Naive thymus-derived CD4-positive, alpha-beta T cell (primary cell): Measurements from ENCODE around the gene SPN. TPM values are rescaled to one million over a fixed set of nuclear protein-coding genes. Genes with fewer than 3 reads are reported as not detected.
"Not testable (repeated sequence)": the region's sequence is repeated elsewhere in the genome, so short reads cannot be mapped to it uniquely, and the experiment has no call there.

Experiments used
- ATAC-seq: fragments of 150-1000 bp; cut with Tn5 transposase; 2 replicates; pipeline ENCODE4 v1.10.0; 2021; ENCODE audit warnings: mild to moderate bottlenecking, moderate library complexity
- CTCF ChIA-PET: fragments of 350-600 bp; sonication (Branson Sonifier 250); formaldehyde crosslinking; loops from one replicate; lab custom pipeline; 2021; ENCODE audit warnings: antibody characterized with exemption; lab: Charles Lee
- POLR2A ChIA-PET: fragments of 350-600 bp; sonication (Branson Sonifier 250); formaldehyde crosslinking; loops from one replicate; lab custom pipeline; 2021; ENCODE audit warnings: antibody characterized with exemption, inconsistent platforms; lab: Charles Lee
- DNase-seq, 9 donors: peaks; one replicate each; pipeline versions ENCODE4 v3.0.0 to v3.0.0-alpha.2; 2020 to 2022; ENCODE audit warnings: mixed read lengths in 1 of 9
- H3K27ac ChIP-seq: one replicate; pipeline ENCODE4 v1.7.0; 2013; ENCODE audit warnings: mild to moderate bottlenecking, low read depth, low read length, moderate library complexity
- H3K27me3 ChIP-seq, 2 donors: one replicate each; pipeline ENCODE4 v1.7.0; 2013; ENCODE audit warnings: low read length in 2 of 2, mild to moderate bottlenecking in 2 of 2, moderate library complexity in 2 of 2; ENCODE audit not compliant: control insufficient read depth in 2 of 2, insufficient read depth in 2 of 2
- H3K36me3 ChIP-seq, 3 experiments: 1 replicate in 2 of 3; 2 replicates in 1 of 3; pipeline ENCODE4 v1.7.0; 2013; ENCODE audit warnings: low read length in 3 of 3, mild to moderate bottlenecking in 3 of 3, moderate library complexity in 1 of 3; ENCODE audit not compliant: insufficient read depth in 3 of 3, control insufficient read depth in 2 of 3
- H3K4me1 ChIP-seq, 2 donors: one replicate each; pipeline ENCODE4 v1.7.0; 2013; ENCODE audit warnings: low read length in 2 of 2, mild to moderate bottlenecking in 2 of 2, moderate library complexity in 1 of 2; ENCODE audit not compliant: control insufficient read depth in 2 of 2, insufficient read depth in 2 of 2
- H3K4me3 ChIP-seq: 2 replicates; pipeline ENCODE4 v1.7.0; 2013; ENCODE audit warnings: mild to moderate bottlenecking, low read length
- H3K9me3 ChIP-seq, 3 experiments: 1 replicate in 2 of 3; 2 replicates in 1 of 3; pipeline ENCODE4 v1.7.0; 2013; ENCODE audit warnings: low read length in 3 of 3; ENCODE audit not compliant: control insufficient read depth in 2 of 3
- H3K27ac Mint-ChIP-seq, 9 donors: one replicate each; pipeline ENCODE4 v1.8.0; 2020 to 2022; ENCODE audit warnings: mixed read lengths in 9 of 9, mild to moderate bottlenecking in 8 of 9, moderate library complexity in 5 of 9, inconsistent platforms in 2 of 9
- H3K27me3 Mint-ChIP-seq, 5 donors: one replicate each; pipeline ENCODE4 v1.8.0; 2021 to 2022; ENCODE audit warnings: mixed read lengths in 5 of 5, mild to moderate bottlenecking in 1 of 5
- H3K36me3 Mint-ChIP-seq, 5 donors: one replicate each; pipeline ENCODE4 v1.8.0; 2020 to 2022; ENCODE audit warnings: mixed read lengths in 5 of 5, mild to moderate bottlenecking in 3 of 5, inconsistent platforms in 1 of 5
- H3K4me1 Mint-ChIP-seq, 7 donors: one replicate each; pipeline ENCODE4 v1.8.0; 2020 to 2022; ENCODE audit warnings: mixed read lengths in 7 of 7, mild to moderate bottlenecking in 3 of 7, inconsistent platforms in 1 of 7
- H3K4me3 Mint-ChIP-seq, 10 donors: one replicate each; pipeline ENCODE4 v1.8.0; 2020 to 2022; ENCODE audit warnings: mild to moderate bottlenecking in 10 of 10, mixed read lengths in 10 of 10, moderate library complexity in 6 of 10, inconsistent platforms in 2 of 10
- H3K9me3 Mint-ChIP-seq, 11 donors: one replicate each; pipeline ENCODE4 v1.8.0; 2020 to 2022; ENCODE audit warnings: mixed read lengths in 11 of 11, mild to moderate bottlenecking in 4 of 11, inconsistent platforms in 1 of 11, moderate library complexity in 1 of 11
- intact Hi-C, 2 donors: fragments of 100-400 bp; cut with micrococcal nuclease; formaldehyde crosslinking; loops; one replicate each; pipeline ENCODE4 v1.15.1; 2023
- polyA plus RNA-seq, 2 donors: library from polyadenylated mRNA; unstranded; fragments of 300-500 nt; fragmentation: Illumina TruSeq; gene quantifications; one replicate each; pipeline ENCODE4 v1.2.3, GENCODE V29; 2021
- total RNA-seq, 6 experiments: library from RNA in 5 of 6; stranded (reverse) in 5 of 6; gene quantifications; 1 replicate in 5 of 6; 2 replicates in 1 of 6; pipeline ENCODE4 v1.2.3 and lab custom pipeline; 2021 to 2026

The SPN gene
- total and polyA plus RNA-seq, 7 experiments from 2014 or later, result 79.5 to 333 (median 124) TPM

- H3K4me1 ChIP-seq, CTCF ChIA-PET, H3K4me3 ChIP-seq, H3K27me3 Mint-ChIP-seq, H3K27ac ChIP-seq, H3K9me3 Mint-ChIP-seq, H3K36me3 Mint-ChIP-seq, DNase-seq, ATAC-seq, H3K27me3 ChIP-seq, H3K36me3 ChIP-seq, intact Hi-C loops, POLR2A ChIA-PET, H3K9me3 ChIP-seq, H3K4me3 Mint-ChIP-seq, H3K27ac Mint-ChIP-seq: not testable (repeated sequence)
- peaks cover 6 to 16% (median 8%) of the 10 kb centered on the region in 7 donors for H3K4me1 Mint-ChIP-seq
Observed at GRCh38 chr16:29631658-29632057, 31.4 kb upstream of the SPN start.

- CTCF ChIA-PET, result not testable (repeated sequence)
- POLR2A ChIA-PET, result interaction anchor here (0.6 kb wide), 1 partner anchor 79 kb away, joined by 3 read pairs; no protein-coding TSS in a partner anchor
- peak overlapping the region in 1 of 9 donors; percentile 33 for H3K27ac Mint-ChIP-seq
Observed at GRCh38 chr16:29635902-29636301, 27.1 kb upstream of the SPN start.

DNA sequence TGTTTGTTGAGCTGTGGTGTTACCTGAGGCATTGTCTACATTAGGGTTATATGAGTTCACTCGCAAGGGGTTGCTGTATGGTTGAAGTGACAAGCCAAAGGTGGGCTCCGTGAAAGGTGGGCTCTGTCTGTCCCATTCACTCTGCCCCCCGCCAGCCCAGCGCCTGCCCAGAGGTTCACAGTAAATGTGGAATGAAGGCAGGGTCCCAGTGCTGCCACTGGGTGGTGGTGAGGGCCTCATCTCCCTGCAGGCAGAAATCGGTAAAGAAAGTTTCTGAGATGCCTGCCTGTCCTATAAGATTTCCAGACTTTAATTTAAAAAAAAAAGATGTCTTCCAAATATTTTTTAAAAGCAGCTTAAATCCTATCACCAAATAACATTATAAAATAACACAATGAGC, 26.7 kb upstream of the SPN start:
- H3K27ac ChIP-seq, intact Hi-C loops, ATAC-seq, H3K4me3 ChIP-seq, CTCF ChIA-PET, H3K36me3 Mint-ChIP-seq, H3K4me3 Mint-ChIP-seq, H3K27ac Mint-ChIP-seq, H3K9me3 ChIP-seq, H3K36me3 ChIP-seq, H3K9me3 Mint-ChIP-seq, H3K27me3 ChIP-seq, DNase-seq, H3K27me3 Mint-ChIP-seq: not testable (repeated sequence)
- POLR2A ChIA-PET, result interaction anchor here (0.6 kb wide), 1 partner anchor 79 kb away, joined by 3 read pairs; no protein-coding TSS in a partner anchor
- peaks cover 7 to 10% of the 10 kb centered on the region in 2 donors for H3K4me1 ChIP-seq
- peaks cover 9 to 13% (median 12%) of the 10 kb centered on the region in 7 donors for H3K4me1 Mint-ChIP-seq

More at GRCh38 chr16:29635902-29636301, 27.1 kb upstream of the SPN start:
- H3K27me3 Mint-ChIP-seq, intact Hi-C loops, H3K4me3 Mint-ChIP-seq, ATAC-seq, H3K9me3 Mint-ChIP-seq, H3K9me3 ChIP-seq, H3K27me3 ChIP-seq, H3K36me3 ChIP-seq, H3K4me3 ChIP-seq, H3K27ac ChIP-seq, DNase-seq, H3K4me1 Mint-ChIP-seq, H3K36me3 Mint-ChIP-seq, H3K4me1 ChIP-seq: not testable (repeated sequence)

DNA sequence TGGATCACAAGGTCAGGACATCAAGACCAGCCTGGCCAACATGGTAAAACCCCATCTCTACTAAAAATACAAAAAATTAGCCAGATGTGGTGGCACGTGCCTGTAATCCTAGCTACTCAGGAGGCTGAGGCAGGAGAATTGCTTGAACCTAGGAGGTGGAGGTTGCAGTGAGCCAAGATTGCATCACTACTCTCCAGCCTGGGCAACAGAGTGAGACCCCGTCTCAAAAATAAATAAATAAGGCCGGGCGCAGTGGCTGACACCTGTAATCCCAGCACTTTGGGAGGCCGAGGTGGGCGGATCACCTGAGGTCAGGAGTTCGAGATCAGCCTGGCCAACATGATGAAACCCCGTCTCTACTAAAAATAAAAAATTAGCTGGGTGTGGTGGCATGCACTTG, 24.3 kb upstream of the SPN start:
- DNase-seq, H3K27me3 Mint-ChIP-seq, H3K27ac Mint-ChIP-seq, H3K36me3 ChIP-seq, H3K27ac ChIP-seq, H3K4me3 ChIP-seq, H3K4me3 Mint-ChIP-seq, H3K9me3 Mint-ChIP-seq, H3K9me3 ChIP-seq, H3K27me3 ChIP-seq, intact Hi-C loops, ATAC-seq, H3K36me3 Mint-ChIP-seq: not testable (repeated sequence)
- POLR2A ChIA-PET, result interaction anchor here (1.2 kb wide), 1 partner anchor 28 kb away, joined by 5 read pairs; no protein-coding TSS in a partner anchor
- H3K4me1 Mint-ChIP-seq, result peaks cover 15 to 23% (median 18%) of the 10 kb centered on the region in 7 donors
- H3K4me1 ChIP-seq, result peaks cover 8 to 16% of the 10 kb centered on the region in 2 donors
- CTCF ChIA-PET, result interaction anchor here (1.2 kb wide), 1 partner anchor 37 kb away, joined by 4 read pairs; no protein-coding TSS in a partner anchor

DNA sequence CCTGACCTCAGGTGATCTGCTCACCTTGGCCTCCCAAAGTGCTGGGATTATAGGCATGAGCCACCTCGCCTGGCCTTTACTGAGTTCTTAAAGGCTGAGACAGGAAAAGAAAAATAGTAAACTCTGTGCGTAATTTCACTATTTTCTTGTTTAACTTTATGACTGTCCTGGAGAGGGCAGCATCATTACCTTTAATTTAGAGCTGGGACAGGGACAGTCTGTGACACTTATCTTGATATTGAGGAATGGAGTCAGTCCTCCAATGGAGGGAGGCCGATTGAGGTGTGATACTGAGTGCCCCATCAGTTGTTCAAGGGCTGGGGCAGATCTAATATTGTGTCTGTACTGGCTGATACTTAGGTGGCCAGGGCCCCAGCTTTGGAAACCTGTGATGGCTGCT, 21.5 kb upstream of the SPN start:
- no peaks in the 10 kb centered on the region for H3K27me3 ChIP-seq
- DNase-seq (peak in 5 of 9 donors; percentile 27 to 47 (median 41)), ATAC-seq (peak; percentile 73)
- H3K4me3 ChIP-seq, result no peak overlapping the region
- H3K9me3 ChIP-seq, result no peaks in the 10 kb centered on the region
- POLR2A ChIA-PET, result interaction anchor here (0.6 to 2.1 kb wide), 3 partner anchors 21 to 209 kb away, joined by 3 to 7 read pairs (median 3); partner anchors contain the start of gene SPN
- CTCF ChIA-PET, result interaction anchor here (0.6 to 1.7 kb wide), 5 partner anchors 21 to 379 kb away, joined by 3 to 5 read pairs (median 3); no protein-coding TSS in a partner anchor
- Mint-ChIP-seq H3K27ac (peak overlapping the region in 8 of 9 donors; percentile 10 to 68 (median 44)), H3K4me1 (peaks cover 25 to 38% (median 29%) of the 10 kb centered on the region in 7 donors), H3K27me3 (no peaks in the 10 kb centered on the region), H3K4me3 (peak overlapping the region in 5 of 10 donors; percentile 20 to 51 (median 47)), H3K9me3 (peaks cover 0 to 2% (median 0%) of the 10 kb centered on the region in 11 donors), H3K36me3 (no peaks in the 10 kb centered on the region)
- intact Hi-C loops, result no loop called here
- peaks cover 8 to 16% of the 10 kb centered on the region in 2 donors for H3K4me1 ChIP-seq
- no peak overlapping the region for H3K27ac ChIP-seq
- H3K36me3 ChIP-seq, result no peaks in the 10 kb centered on the region

DNA sequence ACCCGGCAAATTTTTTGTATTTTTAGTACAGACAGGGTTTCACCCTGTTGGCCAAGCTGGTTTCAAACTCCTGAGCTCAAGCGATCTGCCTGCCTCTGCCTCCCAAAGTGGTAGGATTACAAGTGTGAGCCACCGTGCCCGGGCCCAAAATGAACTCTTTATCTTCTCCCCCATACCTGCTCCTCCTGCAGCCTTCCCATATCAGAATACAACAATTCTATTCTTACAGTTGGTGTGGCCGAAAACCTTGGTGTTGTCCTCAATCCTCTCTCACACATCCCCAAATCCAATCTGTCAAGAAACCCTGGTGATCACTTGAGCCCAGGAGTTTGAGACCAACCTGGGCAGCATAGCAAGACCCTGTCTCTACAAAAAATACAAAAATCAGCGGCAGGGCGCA, 19.5 kb upstream of the SPN start:
- ChIA-PET CTCF (interaction anchor here (0.6 to 0.9 kb wide), 2 partner anchors 66 to 652 kb away, joined by 4 read pairs; no protein-coding TSS in a partner anchor), POLR2A (interaction anchor here (0.6 to 1.2 kb wide), 2 partner anchors 18 to 20 kb away, joined by 3 read pairs; no protein-coding TSS in a partner anchor)
- Histone ChIP-seq H3K4me3 (no peak overlapping the region), H3K27me3 (no peaks in the 10 kb centered on the region), H3K27ac (no peak overlapping the region), H3K36me3 (no peaks in the 10 kb centered on the region), H3K9me3 (no peaks in the 10 kb centered on the region), H3K4me1 (peaks cover 8 to 16% of the 10 kb centered on the region in 2 donors)
- no peak overlapping the region for H3K27ac Mint-ChIP-seq
- no peaks in the 10 kb centered on the region for H3K36me3 Mint-ChIP-seq
- intact Hi-C loops, result no loop called here
- H3K4me1 Mint-ChIP-seq, result peaks cover 25 to 38% (median 29%) of the 10 kb centered on the region in 7 donors
- no peaks in the 10 kb centered on the region for H3K27me3 Mint-ChIP-seq
- peaks cover 0 to 2% (median 0%) of the 10 kb centered on the region in 11 donors for H3K9me3 Mint-ChIP-seq
- no peak for DNase-seq
- H3K4me3 Mint-ChIP-seq, result no peak overlapping the region
- no peak for ATAC-seq
